Gastroesophageal sphincter (tissue), 3 donors: ENCODE data around the gene RPS6KB2.

Experiments
- EP300 ChIP-seq: sonication (generic); formaldehyde crosslinking; IDR thresholded peaks from one replicate; pipeline ENCODE4 v1.6.1; 2017; ENCODE audit warnings: antibody characterized with exemption, mild to moderate bottlenecking
- POLR2A ChIP-seq, 2 donors: fragments of 450-650 bp; IDR thresholded peaks; one replicate each; pipeline ENCODE4 v1.6.1; 2017; ENCODE audit warnings: antibody characterized with exemption in 2 of 2, mild to moderate bottlenecking in 2 of 2, moderate library complexity in 1 of 2
- POLR2AphosphoS5 ChIP-seq: sonication (generic); formaldehyde crosslinking; IDR thresholded peaks from one replicate; pipeline ENCODE4 v1.6.1; 2017; ENCODE audit warnings: antibody characterized with exemption
- TF ChIP-seq, protein P1 (sequence below), 4 experiments: fragments of 200-600 bp in 2 of 4; fragments of 450-650 bp in 2 of 4; sonication (generic) in 1 of 4; IDR thresholded peaks; one replicate each; pipeline ENCODE4 v1.5.1; 2017 to 2019; ENCODE audit warnings: antibody characterized with exemption in 4 of 4, mild to moderate bottlenecking in 2 of 4, moderate library complexity in 2 of 4

DNA sequence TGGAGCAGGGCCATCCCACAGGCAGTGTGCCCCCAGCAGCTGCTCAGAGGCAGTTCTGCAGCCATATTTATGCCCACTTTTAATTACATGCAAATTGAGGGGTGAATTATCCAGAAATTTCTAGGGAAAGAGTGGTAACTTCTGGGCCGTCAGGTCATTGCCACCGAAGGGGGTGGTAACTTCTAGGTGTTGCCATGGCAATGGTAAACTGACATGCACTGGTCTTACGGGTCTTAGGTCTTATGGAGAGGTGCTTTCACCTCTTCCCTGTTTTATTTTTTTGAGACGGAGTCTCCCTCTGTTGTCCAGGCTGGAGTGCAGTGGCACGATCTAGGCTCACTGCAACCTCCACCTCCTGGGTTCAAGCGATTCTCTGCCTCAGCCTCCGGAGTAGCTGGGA is 44.6 kb downstream of the RPS6KB2 start:
- TF ChIP-seq POLR2AphosphoS5 (no peak), POLR2A (IDR thresholded peaks at IDR 0.05) (no peak), EP300 (no peak)
- TF ChIP-seq, protein P1, sequence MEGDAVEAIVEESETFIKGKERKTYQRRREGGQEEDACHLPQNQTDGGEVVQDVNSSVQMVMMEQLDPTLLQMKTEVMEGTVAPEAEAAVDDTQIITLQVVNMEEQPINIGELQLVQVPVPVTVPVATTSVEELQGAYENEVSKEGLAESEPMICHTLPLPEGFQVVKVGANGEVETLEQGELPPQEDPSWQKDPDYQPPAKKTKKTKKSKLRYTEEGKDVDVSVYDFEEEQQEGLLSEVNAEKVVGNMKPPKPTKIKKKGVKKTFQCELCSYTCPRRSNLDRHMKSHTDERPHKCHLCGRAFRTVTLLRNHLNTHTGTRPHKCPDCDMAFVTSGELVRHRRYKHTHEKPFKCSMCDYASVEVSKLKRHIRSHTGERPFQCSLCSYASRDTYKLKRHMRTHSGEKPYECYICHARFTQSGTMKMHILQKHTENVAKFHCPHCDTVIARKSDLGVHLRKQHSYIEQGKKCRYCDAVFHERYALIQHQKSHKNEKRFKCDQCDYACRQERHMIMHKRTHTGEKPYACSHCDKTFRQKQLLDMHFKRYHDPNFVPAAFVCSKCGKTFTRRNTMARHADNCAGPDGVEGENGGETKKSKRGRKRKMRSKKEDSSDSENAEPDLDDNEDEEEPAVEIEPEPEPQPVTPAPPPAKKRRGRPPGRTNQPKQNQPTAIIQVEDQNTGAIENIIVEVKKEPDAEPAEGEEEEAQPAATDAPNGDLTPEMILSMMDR (IDR thresholded peaks at IDR 0.05), result no peak
